H9 (cell line): ENCODE data around the gene APLF. TPM values are rescaled to one million over a fixed set of nuclear protein-coding genes. Genes with fewer than 3 reads are reported as not detected.

Experiments used
- DNase-seq: peaks from one replicate; pipeline ENCODE4 v3.0.0-alpha.2; 2017
- H2AFZ ChIP-seq: one replicate; pipeline ENCODE4 v1.6.1; 2013; ENCODE audit warnings: mild to moderate bottlenecking, low read length, control low read depth, moderate library complexity
- H2AK5ac ChIP-seq: 2 replicates; pipeline ENCODE4 v1.6.1; 2013; ENCODE audit warnings: low read length, control low read depth, mixed read lengths; ENCODE audit not compliant: insufficient read length
- H2BK120ac ChIP-seq: one replicate; pipeline ENCODE4 v1.6.1; 2013; ENCODE audit warnings: low read depth, mild to moderate bottlenecking, low read length, control low read depth, inconsistent platforms; ENCODE audit not compliant: poor library complexity, severe bottlenecking
- H2BK12ac ChIP-seq: 2 replicates; pipeline ENCODE4 v1.6.1; 2013; ENCODE audit warnings: low read length, control low read depth, mixed read lengths, low read depth; ENCODE audit not compliant: insufficient read length
- H2BK15ac ChIP-seq: 2 replicates; pipeline ENCODE4 v1.6.1; 2013; ENCODE audit warnings: low read depth, low read length, control low read depth
- H2BK20ac ChIP-seq: one replicate; pipeline ENCODE4 v1.6.1; 2013; ENCODE audit warnings: low read depth, mild to moderate bottlenecking, low read length, control low read depth, inconsistent platforms; ENCODE audit not compliant: poor library complexity, severe bottlenecking
- H2BK5ac ChIP-seq: 2 replicates; pipeline ENCODE4 v1.6.1; 2013; ENCODE audit warnings: low read length, control low read depth, mixed read lengths; ENCODE audit not compliant: insufficient read length
- H3K14ac ChIP-seq: 2 replicates; pipeline ENCODE4 v1.6.1; 2013; ENCODE audit warnings: low read length, control low read depth; ENCODE audit not compliant: insufficient read depth
- H3K18ac ChIP-seq: 2 replicates; pipeline ENCODE4 v1.6.1; 2013; ENCODE audit warnings: low read depth, mild to moderate bottlenecking, mixed read lengths, low read length, control low read depth; ENCODE audit not compliant: insufficient read length
- H3K23ac ChIP-seq: 2 replicates; pipeline ENCODE4 v1.6.1; 2013; ENCODE audit warnings: low read length, control low read depth, mixed read lengths, low read depth; ENCODE audit not compliant: insufficient read length
- H3K23me2 ChIP-seq: 2 replicates; pipeline ENCODE4 v1.6.1; 2013; ENCODE audit warnings: low read depth, mild to moderate bottlenecking, mixed read lengths, low read length, control low read depth; ENCODE audit not compliant: insufficient read length, poor library complexity, severe bottlenecking
- H3K27ac ChIP-seq: 2 replicates; pipeline ENCODE4 v1.5.1; 2013; ENCODE audit warnings: low read length, control low read depth, mixed read lengths, low read depth; ENCODE audit not compliant: insufficient read length
- H3K27me3 ChIP-seq: 2 replicates; pipeline ENCODE4 v1.6.1; 2013; ENCODE audit warnings: low read length, control low read depth, inconsistent platforms; ENCODE audit not compliant: insufficient read depth
- H3K4ac ChIP-seq: 2 replicates; pipeline ENCODE4 v1.6.1; 2013; ENCODE audit warnings: low read depth, mild to moderate bottlenecking, control low read depth, inconsistent platforms, low read length, moderate library complexity
- H3K4me1 ChIP-seq: 2 replicates; pipeline ENCODE4 v1.6.1; 2013; ENCODE audit warnings: low read length, control low read depth, inconsistent platforms; ENCODE audit not compliant: insufficient read depth
- H3K4me2 ChIP-seq: 2 replicates; pipeline ENCODE4 v1.6.1; 2013; ENCODE audit warnings: low read length, control low read depth, mixed read lengths; ENCODE audit not compliant: insufficient read length, insufficient read depth
- H3K56ac ChIP-seq: 2 replicates; pipeline ENCODE4 v1.6.1; 2013; ENCODE audit warnings: low read depth, mild to moderate bottlenecking, mixed read lengths, low read length, control low read depth; ENCODE audit not compliant: insufficient read length
- H3K79me1 ChIP-seq: 2 replicates; pipeline ENCODE4 v1.6.1; 2013; ENCODE audit warnings: low read depth, mild to moderate bottlenecking, moderate library complexity, low read length, control low read depth, inconsistent platforms; ENCODE audit not compliant: insufficient read depth, poor library complexity, severe bottlenecking
- H3K79me2 ChIP-seq: 2 replicates; pipeline ENCODE4 v1.6.1; 2013; ENCODE audit warnings: low read length, control low read depth, inconsistent platforms; ENCODE audit not compliant: insufficient read depth
- H3K9ac ChIP-seq: 2 replicates; pipeline ENCODE4 v1.6.1; 2013; ENCODE audit warnings: low read length, control low read depth, mixed read lengths; ENCODE audit not compliant: insufficient read length; ENCODE audit errors: extremely low read depth
- H3K9me3 ChIP-seq: one replicate; pipeline ENCODE4 v1.6.1; 2013; ENCODE audit warnings: low read depth, low read length, inconsistent platforms; ENCODE audit not compliant: control insufficient read depth
- H3T11ph ChIP-seq: one replicate; pipeline ENCODE4 v1.6.1; 2013; ENCODE audit warnings: mild to moderate bottlenecking, low read length, control low read depth, inconsistent platforms
- H4K20me1 ChIP-seq: one replicate; pipeline ENCODE4 v1.6.1; 2013; ENCODE audit not compliant: control insufficient read depth, insufficient read length, insufficient read depth
- H4K5ac ChIP-seq: 2 replicates; pipeline ENCODE4 v1.6.1; 2013; ENCODE audit warnings: low read depth, mild to moderate bottlenecking, mixed read lengths, low read length, control low read depth; ENCODE audit not compliant: insufficient read length
- H4K8ac ChIP-seq: replicated peaks from 2 replicates; pipeline ENCODE4 v1.6.1; 2013; ENCODE audit warnings: low read length, control low read depth, mixed read lengths, low read depth; ENCODE audit not compliant: insufficient read length
- H4K91ac ChIP-seq: 2 replicates; pipeline ENCODE4 v1.6.1; 2013; ENCODE audit warnings: low read depth, mild to moderate bottlenecking, moderate library complexity, mixed read lengths, low read length, control low read depth; ENCODE audit not compliant: insufficient read length
- H3K27ac Mint-ChIP-seq, 3 experiments: 2 replicates in 2 of 3; 3 replicates in 1 of 3; pipeline ENCODE4 v1.8.0; 2020 to 2021; ENCODE audit warnings: mixed read lengths in 3 of 3, mild to moderate bottlenecking in 1 of 3, moderate library complexity in 1 of 3
- H3K27me3 Mint-ChIP-seq: 2 replicates; pipeline ENCODE4 v1.8.0; 2021; ENCODE audit warnings: low read depth, mild to moderate bottlenecking, moderate library complexity, mixed read lengths
- H3K36me3 Mint-ChIP-seq, 3 experiments: 2 replicates in 2 of 3; 3 replicates in 1 of 3; pipeline ENCODE4 v1.8.0; 2020 to 2021; ENCODE audit warnings: low read depth in 3 of 3, mixed read lengths in 3 of 3; ENCODE audit not compliant: insufficient read depth in 1 of 3
- H3K4me1 Mint-ChIP-seq, 2 experiments: 2 replicates each; pipeline ENCODE4 v1.8.0; 2020; ENCODE audit warnings: mixed read lengths in 2 of 2
- H3K4me3 Mint-ChIP-seq, 2 experiments: 2 replicates in 1 of 2; 3 replicates in 1 of 2; pipeline ENCODE4 v1.8.0; 2020 to 2021; ENCODE audit warnings: mild to moderate bottlenecking in 2 of 2, mixed read lengths in 2 of 2, moderate library complexity in 1 of 2
- H3K9me3 Mint-ChIP-seq, 2 experiments: 2 replicates in 1 of 2; 3 replicates in 1 of 2; pipeline ENCODE4 v1.8.0; 2020; ENCODE audit warnings: mild to moderate bottlenecking in 2 of 2, mixed read lengths in 2 of 2, moderate library complexity in 1 of 2
- WGBS: extraction: QIAGEN DNeasy Blood & Tissue Kit; methylation state at CpG from one replicate; pipeline ENCODE4 v1.1.7; 2013; ENCODE audit warnings: missing lambda C conversion rate, low lambda C conversion rate, mixed read lengths; ENCODE audit not compliant: insufficient read length; ENCODE audit errors: extremely low coverage; 5-methylcytosine and 5-hydroxymethylcytosine counted together
- total RNA-seq: library from RNA; stranded (reverse); gene quantifications from 2 replicates; pipeline ENCODE4 v1.2.1, GENCODE V29; 2021
- TF ChIP-seq, protein P1 (sequence below): fragments of 200-600 bp; sonication (generic); conservative IDR thresholded peaks from 3 replicates; pipeline ENCODE4 v1.8.0; 2021; ENCODE audit warnings: antibody characterized with exemption, mild to moderate bottlenecking

APLF gene
- total RNA-seq, 1 experiment from 2014 or later: 3.7 TPM

DNA sequence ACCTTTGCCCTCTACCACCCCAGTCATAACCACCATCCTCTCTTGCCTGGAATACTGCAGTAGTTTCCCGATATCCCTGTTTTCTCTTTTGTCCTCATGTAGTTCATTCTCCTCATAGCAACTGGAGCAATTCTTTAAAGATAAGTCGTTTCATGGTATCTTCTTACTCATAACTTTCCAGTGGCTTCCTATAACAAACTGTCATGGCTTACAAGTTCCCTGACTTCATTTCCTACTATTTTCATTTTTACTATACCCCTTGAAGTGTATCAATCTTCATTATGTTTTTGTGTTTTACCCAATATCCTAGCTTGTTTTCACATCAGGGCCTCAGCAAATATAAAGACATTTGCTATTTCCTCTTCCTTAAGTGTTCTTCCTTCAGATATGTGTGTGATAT lies 92.3 kb downstream of the APLF start:
- TF ChIP-seq, protein P1, sequence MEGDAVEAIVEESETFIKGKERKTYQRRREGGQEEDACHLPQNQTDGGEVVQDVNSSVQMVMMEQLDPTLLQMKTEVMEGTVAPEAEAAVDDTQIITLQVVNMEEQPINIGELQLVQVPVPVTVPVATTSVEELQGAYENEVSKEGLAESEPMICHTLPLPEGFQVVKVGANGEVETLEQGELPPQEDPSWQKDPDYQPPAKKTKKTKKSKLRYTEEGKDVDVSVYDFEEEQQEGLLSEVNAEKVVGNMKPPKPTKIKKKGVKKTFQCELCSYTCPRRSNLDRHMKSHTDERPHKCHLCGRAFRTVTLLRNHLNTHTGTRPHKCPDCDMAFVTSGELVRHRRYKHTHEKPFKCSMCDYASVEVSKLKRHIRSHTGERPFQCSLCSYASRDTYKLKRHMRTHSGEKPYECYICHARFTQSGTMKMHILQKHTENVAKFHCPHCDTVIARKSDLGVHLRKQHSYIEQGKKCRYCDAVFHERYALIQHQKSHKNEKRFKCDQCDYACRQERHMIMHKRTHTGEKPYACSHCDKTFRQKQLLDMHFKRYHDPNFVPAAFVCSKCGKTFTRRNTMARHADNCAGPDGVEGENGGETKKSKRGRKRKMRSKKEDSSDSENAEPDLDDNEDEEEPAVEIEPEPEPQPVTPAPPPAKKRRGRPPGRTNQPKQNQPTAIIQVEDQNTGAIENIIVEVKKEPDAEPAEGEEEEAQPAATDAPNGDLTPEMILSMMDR: no peak
- H2BK12ac ChIP-seq: no peak overlapping the region
- H2BK5ac ChIP-seq: no peak overlapping the region
- H2BK20ac ChIP-seq: no peak overlapping the region
- no peak for DNase-seq
- Mint-ChIP-seq H3K27ac (no peak overlapping the region), H3K36me3 (no peaks in the 10 kb centered on the region), H3K9me3 (no peaks in the 10 kb centered on the region), H3K4me1 (no peaks in the 10 kb centered on the region), H3K27me3 (no peaks in the 10 kb centered on the region), H3K4me3 (no peak overlapping the region)
- no peaks in the 10 kb centered on the region for H3K79me2 ChIP-seq
- H2AK5ac ChIP-seq: no peak overlapping the region
- no peak overlapping the region for H3T11ph ChIP-seq
- WGBS: no CpG with 5 or more reads among the region's 2 CpGs
- H3K14ac ChIP-seq: no peak overlapping the region
- H3K18ac ChIP-seq: no peak overlapping the region
- no peak overlapping the region for H3K9ac ChIP-seq
- H4K20me1 ChIP-seq: no peaks in the 10 kb centered on the region
- H2AFZ ChIP-seq: no peak overlapping the region
- no peak overlapping the region for H4K5ac ChIP-seq
- H3K23me2 ChIP-seq: no peaks in the 10 kb centered on the region
- no peak overlapping the region for H2BK15ac ChIP-seq
- H3K56ac ChIP-seq: no peak overlapping the region
- H3K4ac ChIP-seq: no peak overlapping the region
- no peak overlapping the region for H4K8ac ChIP-seq
- no peak overlapping the region for H4K91ac ChIP-seq
- H3K4me2 ChIP-seq: no peak overlapping the region
- H3K9me3 ChIP-seq: no peaks in the 10 kb centered on the region
- no peaks in the 10 kb centered on the region for H3K4me1 ChIP-seq
- H3K27ac ChIP-seq: no peak overlapping the region
- H3K27me3 ChIP-seq: no peaks in the 10 kb centered on the region
- H3K79me1 ChIP-seq: no peaks in the 10 kb centered on the region
- no peak overlapping the region for H2BK120ac ChIP-seq
- no peak overlapping the region for H3K23ac ChIP-seq
